IMR-90 (cell line): ENCODE data around the gene ANKMY1. TPM values are rescaled to one million over a fixed set of nuclear protein-coding genes. Genes with fewer than 3 reads are reported as not detected.

Experiments
- ATAC-seq: fragments of 200-7000 bp; cut with Tn5 transposase; 2 replicates; pipeline ENCODE4 v1.9.1; 2020; ENCODE audit warnings: low read depth, mild to moderate bottlenecking, moderate library complexity
- BruUV-seq: library from RNA; stranded (reverse); fragments of 400-500 nt; replicated peaks from 2 replicates; lab custom pipeline; 2021; lab: Mats Ljungman, UMichigan
- CTCF ChIA-PET: fragments of 300-600 bp; formaldehyde crosslinking; extraction: SDS; loops from one replicate; lab custom pipeline; 2021; ENCODE audit warnings: antibody characterized with exemption; lab: Yijun Ruan, JAX
- POLR2A ChIA-PET: fragments of 300-600 bp; sonication (Branson Sonifier 250); formaldehyde crosslinking; loops from one replicate; lab custom pipeline; 2022; ENCODE audit warnings: antibody characterized with exemption; ENCODE audit not compliant: unreplicated experiment; lab: Charles Lee
- DNase-seq: peaks from one replicate; pipeline ENCODE4 v3.0.0; 2013
- H2AFZ ChIP-seq: replicated peaks from 2 replicates; pipeline ENCODE3; 2013; ENCODE audit warnings: low read length, mild to moderate bottlenecking; ENCODE audit not compliant: poor library complexity
- H2AK5ac ChIP-seq: 2 replicates; pipeline ENCODE4 v1.6.1; 2013; ENCODE audit warnings: low read depth, low read length, inconsistent platforms
- H2AK9ac ChIP-seq: replicated peaks from 2 replicates; pipeline ENCODE3; 2013; ENCODE audit warnings: mild to moderate bottlenecking, low read depth, low read length, moderate library complexity; ENCODE audit not compliant: poor library complexity
- H2BK120ac ChIP-seq: 2 replicates; pipeline ENCODE4 v1.6.1; 2013; ENCODE audit warnings: low read depth, low read length, inconsistent platforms
- H2BK15ac ChIP-seq: 3 replicates; pipeline ENCODE4 v1.6.1; 2013; ENCODE audit warnings: low read depth, low read length, inconsistent platforms
- H2BK20ac ChIP-seq: 2 replicates; pipeline ENCODE4 v1.6.1; 2013; ENCODE audit warnings: low read depth, mild to moderate bottlenecking, inconsistent platforms, low read length, moderate library complexity
- H2BK5ac ChIP-seq: 2 replicates; pipeline ENCODE4 v1.6.1; 2013; ENCODE audit warnings: mild to moderate bottlenecking, low read depth, low read length, inconsistent platforms; ENCODE audit not compliant: poor library complexity, severe bottlenecking
- H3K14ac ChIP-seq: replicated peaks from 2 replicates; pipeline ENCODE4 v1.6.1; 2013; ENCODE audit warnings: low read depth, low read length, inconsistent platforms
- H3K18ac ChIP-seq: 2 replicates; pipeline ENCODE4 v1.6.1; 2013; ENCODE audit warnings: low read depth, low read length, control low read depth
- H3K23ac ChIP-seq: 2 replicates; pipeline ENCODE4 v1.6.1; 2013; ENCODE audit warnings: low read depth, low read length, inconsistent platforms
- H3K27ac ChIP-seq: 2 replicates; pipeline ENCODE4 v1.5.1; 2013; ENCODE audit warnings: mild to moderate bottlenecking, control low read depth, low read length; ENCODE audit not compliant: insufficient read depth
- H3K27me3 ChIP-seq: 2 replicates; pipeline ENCODE4 v1.6.1; 2013; ENCODE audit warnings: low read length; ENCODE audit not compliant: control insufficient read depth, insufficient read depth
- H3K36me3 ChIP-seq: 2 replicates; pipeline ENCODE4 v1.6.1; 2013; ENCODE audit warnings: low read length, mixed read lengths; ENCODE audit not compliant: control insufficient read depth, insufficient read depth
- H3K4ac ChIP-seq: 2 replicates; pipeline ENCODE4 v1.6.1; 2013; ENCODE audit warnings: low read depth, low read length, inconsistent platforms
- H3K4me1 ChIP-seq: 2 replicates; pipeline ENCODE4 v1.6.1; 2013; ENCODE audit warnings: low read length, mixed read lengths; ENCODE audit not compliant: control insufficient read depth, insufficient read depth
- H3K4me2 ChIP-seq: 2 replicates; pipeline ENCODE4 v1.6.1; 2013; ENCODE audit warnings: low read depth, mild to moderate bottlenecking, control low read depth, low read length, moderate library complexity
- H3K4me3 ChIP-seq: 2 replicates; pipeline ENCODE4 v1.5.1; 2013; ENCODE audit warnings: low read depth, mild to moderate bottlenecking, control low read depth, low read length, moderate library complexity; ENCODE audit not compliant: insufficient read depth
- H3K56ac ChIP-seq: 2 replicates; pipeline ENCODE4 v1.6.1; 2013; ENCODE audit warnings: low read length, inconsistent platforms; ENCODE audit not compliant: insufficient read depth; ENCODE audit errors: extremely low read depth
- H3K79me1 ChIP-seq, 2 experiments: 2 replicates each; pipeline ENCODE4 v1.6.1; 2013; ENCODE audit warnings: low read length in 2 of 2, inconsistent platforms in 1 of 2, low read depth in 1 of 2
- H3K9ac ChIP-seq: 2 replicates; pipeline ENCODE4 v1.6.1; 2013; ENCODE audit warnings: low read depth, low read length, control low read depth
- H3K9me1 ChIP-seq: 2 replicates; pipeline ENCODE4 v1.6.1; 2013; ENCODE audit warnings: low read length, inconsistent platforms; ENCODE audit not compliant: insufficient read depth
- H3K9me3 ChIP-seq: 2 replicates; pipeline ENCODE4 v1.6.1; 2013; ENCODE audit warnings: low read length; ENCODE audit not compliant: control insufficient read depth, insufficient read depth
- H4K20me1 ChIP-seq: 2 replicates; pipeline ENCODE4 v1.6.1; 2013; ENCODE audit warnings: low read length, inconsistent platforms; ENCODE audit not compliant: insufficient read depth
- H4K5ac ChIP-seq: 2 replicates; pipeline ENCODE4 v1.6.1; 2013; ENCODE audit warnings: mild to moderate bottlenecking, low read depth, low read length, control low read depth
- H4K8ac ChIP-seq, 2 experiments: 2 replicates each; pipeline ENCODE4 v1.6.1; 2013; ENCODE audit warnings: low read depth in 2 of 2, low read length in 2 of 2, control low read depth in 1 of 2, inconsistent platforms in 1 of 2
- H4K91ac ChIP-seq: 2 replicates; pipeline ENCODE4 v1.6.1; 2013; ENCODE audit warnings: low read depth, low read length, inconsistent platforms; ENCODE audit not compliant: insufficient read depth
- BHLHE40 ChIP-seq: fragments of 150-350 bp; IDR thresholded peaks from 2 replicates; pipeline ENCODE4 v1.6.1; 2016; ENCODE audit warnings: mild to moderate bottlenecking, low read depth, low read length
- CEBPB ChIP-seq: IDR thresholded peaks from 2 replicates; pipeline ENCODE4 v1.6.1; 2012; ENCODE audit warnings: low read depth, low read length, improper control_type of control experiment
- CHD1 ChIP-seq: IDR thresholded peaks from 2 replicates; pipeline ENCODE4 v1.6.1; 2012; ENCODE audit warnings: low read depth, low read length, improper control_type of control experiment
- FOS ChIP-seq: fragments of 150-350 bp; IDR thresholded peaks from 2 replicates; pipeline ENCODE4 v1.6.1; 2016; ENCODE audit warnings: low read depth, low read length
- MAFK ChIP-seq: IDR thresholded peaks from 2 replicates; pipeline ENCODE4 v1.6.1; 2012; ENCODE audit warnings: low read depth, low read length, improper control_type of control experiment
- MAZ ChIP-seq: IDR thresholded peaks from 2 replicates; pipeline ENCODE4 v1.6.1; 2012; ENCODE audit warnings: low read depth, mild to moderate bottlenecking, low read length, improper control_type of control experiment, moderate library complexity, borderline replicate concordance
- MXI1 ChIP-seq: IDR thresholded peaks from 2 replicates; pipeline ENCODE4 v1.6.1; 2012; ENCODE audit warnings: low read depth, mild to moderate bottlenecking, low read length, moderate library complexity, borderline replicate concordance
- NFE2L2 ChIP-seq: fragments of 150-350 bp; IDR thresholded peaks from 2 replicates; pipeline ENCODE4 v1.6.1; 2016; ENCODE audit warnings: low read depth, mild to moderate bottlenecking, low read length
- POLR2A ChIP-seq: IDR thresholded peaks from 2 replicates; pipeline ENCODE4 v1.6.1; 2012; ENCODE audit warnings: mild to moderate bottlenecking, low read depth, low read length
- RCOR1 ChIP-seq: IDR thresholded peaks from 2 replicates; pipeline ENCODE4 v1.6.1; 2012; ENCODE audit warnings: mild to moderate bottlenecking, low read length, improper control_type of control experiment; ENCODE audit not compliant: insufficient replicate concordance
- RFX5 ChIP-seq: IDR thresholded peaks from 2 replicates; pipeline ENCODE4 v1.8.0; 2012; ENCODE audit warnings: low read depth, mild to moderate bottlenecking, low read length, moderate library complexity
- SMC3 ChIP-seq: fragments of 150-350 bp; IDR thresholded peaks from 2 replicates; pipeline ENCODE4 v1.6.1; 2016; ENCODE audit warnings: low read depth, mild to moderate bottlenecking, antibody characterized with exemption, low read length, moderate library complexity
- WGBS, 2 experiments: methylation state at CpG; one replicate each; pipeline versions ENCODE4 v1.1.5 to v1.1.7; 2013; ENCODE audit warnings: missing lambda C conversion rate in 2 of 2; ENCODE audit not compliant: insufficient read length in 1 of 2; ENCODE audit errors: extremely low coverage in 2 of 2; 5-methylcytosine and 5-hydroxymethylcytosine counted together
- dilution Hi-C: fragments of 300-500 bp; cut with HindIII; formaldehyde crosslinking; loops from one replicate; pipeline ENCODE4 v1.14.3; 2018; ENCODE audit warnings: low sequenced_read_pairs; ENCODE audit not compliant: unreplicated experiment
- in situ Hi-C: fragments of 300-500 bp; cut with MboI; formaldehyde crosslinking; loops from 3 replicates; pipeline ENCODE4 v1.14.3; 2019; ENCODE audit warnings: low sequenced_read_pairs, inconsistent platforms, mixed read lengths
- intact Hi-C: fragments of 100-400 bp; cut with micrococcal nuclease; formaldehyde crosslinking; loops from 2 replicates; pipeline ENCODE4 v1.10.0; 2022
- polyA plus RNA-seq, 3 experiments: library from polyadenylated mRNA; depleted of rRNA; stranded (reverse); fragments of >200 nt; gene quantifications; 2 replicates each; pipeline ENCODE4 v1.2.3, GENCODE V29; 2012; ENCODE audit warnings: low replicate concordance in 1 of 3
- total RNA-seq: library from RNA; depleted of rRNA; stranded (reverse); fragments of >200 nt; gene quantifications from 2 replicates; pipeline ENCODE4 v1.2.3, GENCODE V29; 2012
- TF ChIP-seq, protein P1 (sequence below): fragments of 150-350 bp; IDR thresholded peaks from 2 replicates; pipeline ENCODE4 v1.6.1; 2017; ENCODE audit warnings: mild to moderate bottlenecking, antibody characterized with exemption, low read length, low read depth
- TF ChIP-seq, protein P2 (sequence below): fragments of 150-350 bp; IDR thresholded peaks from 2 replicates; pipeline ENCODE4 v1.6.1; 2016; ENCODE audit warnings: low read depth, mild to moderate bottlenecking, low read length, moderate library complexity, borderline replicate concordance
- TF ChIP-seq, protein P3 (sequence below): conservative IDR thresholded peaks from 2 replicates; pipeline ENCODE4 v1.5.1; 2012; ENCODE audit warnings: mild to moderate bottlenecking, low read depth, low read length, improper control_type of control experiment

ANKMY1 gene
- total and polyA plus RNA-seq, 2 of the 4 experiments (the other 2 are of a cell fraction) = 2.9 to 5.5 TPM

DNA sequence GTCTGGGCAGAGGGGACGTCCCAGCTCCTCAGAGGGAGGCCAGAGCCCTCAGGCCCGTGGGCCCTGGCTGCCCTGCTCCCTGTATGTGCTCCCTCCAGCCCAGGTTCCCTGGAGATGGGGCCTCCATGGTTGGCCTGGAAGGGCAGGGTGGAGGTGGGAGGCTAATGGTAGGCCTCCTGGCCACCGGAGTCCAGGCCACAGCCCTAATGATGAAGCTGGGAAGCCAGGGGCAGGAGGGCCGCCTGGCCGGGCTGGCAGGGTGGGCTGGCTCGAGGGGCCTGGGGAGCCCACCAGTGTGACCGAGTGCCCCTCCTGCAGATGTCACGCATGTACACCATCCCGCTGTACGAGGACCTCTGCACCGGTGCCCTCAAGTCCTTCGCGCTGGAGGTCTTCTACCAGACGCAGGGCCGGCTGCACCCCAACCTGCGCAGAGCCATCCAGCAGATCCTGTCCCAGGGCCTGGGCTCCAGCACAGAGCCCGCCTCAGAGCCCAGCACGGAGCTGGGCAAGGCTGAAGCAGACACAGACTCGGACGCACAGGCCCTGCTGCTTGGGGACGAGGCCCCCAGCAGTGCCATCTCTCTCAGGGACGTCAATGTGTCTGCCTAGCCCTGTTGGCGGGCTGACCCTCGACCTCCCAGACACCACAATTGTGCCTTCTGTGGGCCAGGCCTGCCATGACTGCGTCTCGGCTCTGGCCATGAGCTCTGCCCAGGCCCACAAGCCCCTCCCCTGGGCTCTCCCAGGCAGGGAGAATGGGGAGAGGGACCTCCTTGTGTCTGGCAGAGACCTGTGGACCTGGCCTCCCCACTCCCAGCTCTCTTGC is 19.7 kb upstream of the ANKMY1 start:
- H3K56ac ChIP-seq = no peak overlapping the region
- H2BK20ac ChIP-seq = no peak overlapping the region
- no peak overlapping the region for H2BK120ac ChIP-seq
- H3K4me3 ChIP-seq = no peak overlapping the region
- H2BK5ac ChIP-seq = no peak overlapping the region
- H2AFZ ChIP-seq = no peak overlapping the region
- no peak overlapping the region for H4K5ac ChIP-seq
- H3K27ac ChIP-seq = no peak overlapping the region
- no peak overlapping the region for H3K4ac ChIP-seq
- no peak overlapping the region for H3K9ac ChIP-seq
- peaks cover 10% of the 10 kb centered on the region; the same call in 1 of the 2 replicates for H3K4me1 ChIP-seq
- H4K8ac ChIP-seq = no peak overlapping the region
- no peaks in the 10 kb centered on the region for H3K27me3 ChIP-seq
- H3K18ac ChIP-seq = no peak overlapping the region
- in situ Hi-C loops = no loop called here
- ChIA-PET POLR2A (no interaction called here), CTCF (no interaction called here)
- H3K9me1 ChIP-seq = peaks cover 12% of the 10 kb centered on the region
- no peak overlapping the region for H3K14ac ChIP-seq
- WGBS, 2 experiments = 95% methylated on average over 14 of the region's 26 CpGs; no CpG with 5 or more reads in 1 of the 2 experiments
- H4K20me1 ChIP-seq = peaks cover 33% of the 10 kb centered on the region
- peaks cover 14 to 43% of the 10 kb centered on the region in 2 experiments; a peak in 3 of 4 replicates for H3K79me1 ChIP-seq
- no peak overlapping the region for H2BK15ac ChIP-seq
- ATAC-seq (no peak), DNase-seq (no peak)
- dilution Hi-C loops = no loop called here
- H2AK9ac ChIP-seq = no peak overlapping the region
- H2AK5ac ChIP-seq = no peak overlapping the region
- no peak overlapping the region for H3K23ac ChIP-seq
- H4K91ac ChIP-seq = no peak overlapping the region
- H3K9me3 ChIP-seq = peaks cover 2% of the 10 kb centered on the region; the same call in 1 of the 2 replicates
- no peak overlapping the region for H3K4me2 ChIP-seq
- H3K36me3 ChIP-seq = peaks cover 31% of the 10 kb centered on the region
- no TSS peak for BruUV-seq
- intact Hi-C loops = no loop called here
- TF ChIP-seq RCOR1 (no peak), SMC3 (no peak), RFX5 (no peak), MAZ (no peak), MAFK (no peak), BHLHE40 (no peak), CHD1 (no peak), MXI1 (no peak), CEBPB (no peak), POLR2A (no peak), FOS (no peak), NFE2L2 (no peak)
- TF ChIP-seq, protein P1, sequence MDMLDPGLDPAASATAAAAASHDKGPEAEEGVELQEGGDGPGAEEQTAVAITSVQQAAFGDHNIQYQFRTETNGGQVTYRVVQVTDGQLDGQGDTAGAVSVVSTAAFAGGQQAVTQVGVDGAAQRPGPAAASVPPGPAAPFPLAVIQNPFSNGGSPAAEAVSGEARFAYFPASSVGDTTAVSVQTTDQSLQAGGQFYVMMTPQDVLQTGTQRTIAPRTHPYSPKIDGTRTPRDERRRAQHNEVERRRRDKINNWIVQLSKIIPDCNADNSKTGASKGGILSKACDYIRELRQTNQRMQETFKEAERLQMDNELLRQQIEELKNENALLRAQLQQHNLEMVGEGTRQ = no peak
- TF ChIP-seq, protein P2, sequence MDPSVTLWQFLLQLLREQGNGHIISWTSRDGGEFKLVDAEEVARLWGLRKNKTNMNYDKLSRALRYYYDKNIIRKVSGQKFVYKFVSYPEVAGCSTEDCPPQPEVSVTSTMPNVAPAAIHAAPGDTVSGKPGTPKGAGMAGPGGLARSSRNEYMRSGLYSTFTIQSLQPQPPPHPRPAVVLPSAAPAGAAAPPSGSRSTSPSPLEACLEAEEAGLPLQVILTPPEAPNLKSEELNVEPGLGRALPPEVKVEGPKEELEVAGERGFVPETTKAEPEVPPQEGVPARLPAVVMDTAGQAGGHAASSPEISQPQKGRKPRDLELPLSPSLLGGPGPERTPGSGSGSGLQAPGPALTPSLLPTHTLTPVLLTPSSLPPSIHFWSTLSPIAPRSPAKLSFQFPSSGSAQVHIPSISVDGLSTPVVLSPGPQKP = no peak
- TF ChIP-seq, protein P3, sequence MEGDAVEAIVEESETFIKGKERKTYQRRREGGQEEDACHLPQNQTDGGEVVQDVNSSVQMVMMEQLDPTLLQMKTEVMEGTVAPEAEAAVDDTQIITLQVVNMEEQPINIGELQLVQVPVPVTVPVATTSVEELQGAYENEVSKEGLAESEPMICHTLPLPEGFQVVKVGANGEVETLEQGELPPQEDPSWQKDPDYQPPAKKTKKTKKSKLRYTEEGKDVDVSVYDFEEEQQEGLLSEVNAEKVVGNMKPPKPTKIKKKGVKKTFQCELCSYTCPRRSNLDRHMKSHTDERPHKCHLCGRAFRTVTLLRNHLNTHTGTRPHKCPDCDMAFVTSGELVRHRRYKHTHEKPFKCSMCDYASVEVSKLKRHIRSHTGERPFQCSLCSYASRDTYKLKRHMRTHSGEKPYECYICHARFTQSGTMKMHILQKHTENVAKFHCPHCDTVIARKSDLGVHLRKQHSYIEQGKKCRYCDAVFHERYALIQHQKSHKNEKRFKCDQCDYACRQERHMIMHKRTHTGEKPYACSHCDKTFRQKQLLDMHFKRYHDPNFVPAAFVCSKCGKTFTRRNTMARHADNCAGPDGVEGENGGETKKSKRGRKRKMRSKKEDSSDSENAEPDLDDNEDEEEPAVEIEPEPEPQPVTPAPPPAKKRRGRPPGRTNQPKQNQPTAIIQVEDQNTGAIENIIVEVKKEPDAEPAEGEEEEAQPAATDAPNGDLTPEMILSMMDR = no peak
